HUES64 (cell line): ENCODE results near the gene LRRC10B.

Experiments
- H3K27ac ChIP-seq: 2 replicates; pipeline ENCODE4 v1.7.0; 2013; ENCODE audit warnings: low read depth, low read length, inconsistent platforms
- H3K27me3 ChIP-seq: 2 replicates; pipeline ENCODE4 v1.6.1; 2013; ENCODE audit warnings: mild to moderate bottlenecking, low read length; ENCODE audit not compliant: insufficient read depth
- H3K36me3 ChIP-seq: 2 replicates; pipeline ENCODE4 v1.6.1; 2013; ENCODE audit warnings: mild to moderate bottlenecking, low read length; ENCODE audit not compliant: insufficient read depth
- H3K4me1 ChIP-seq: 2 replicates; pipeline ENCODE4 v1.6.1; 2013; ENCODE audit warnings: mild to moderate bottlenecking, low read length, moderate library complexity; ENCODE audit not compliant: insufficient read depth
- H3K4me3 ChIP-seq: 2 replicates; pipeline ENCODE4 v1.5.1; 2013; ENCODE audit warnings: mild to moderate bottlenecking, low read length, moderate library complexity
- H3K9ac ChIP-seq: 2 replicates; pipeline ENCODE4 v1.6.1; 2013; ENCODE audit warnings: mild to moderate bottlenecking, low read depth, low read length
- H3K9me3 ChIP-seq: 2 replicates; pipeline ENCODE4 v1.6.1; 2013; ENCODE audit warnings: low read depth, low read length; ENCODE audit not compliant: insufficient read depth
- WGBS: fragments of 150-250, 120-280 bp; methylation state at CpG from one replicate; pipeline ENCODE4 v1.1.7; 2013; ENCODE audit warnings: missing lambda C conversion rate; 5-methylcytosine and 5-hydroxymethylcytosine counted together

Gene LRRC10B

DNA sequence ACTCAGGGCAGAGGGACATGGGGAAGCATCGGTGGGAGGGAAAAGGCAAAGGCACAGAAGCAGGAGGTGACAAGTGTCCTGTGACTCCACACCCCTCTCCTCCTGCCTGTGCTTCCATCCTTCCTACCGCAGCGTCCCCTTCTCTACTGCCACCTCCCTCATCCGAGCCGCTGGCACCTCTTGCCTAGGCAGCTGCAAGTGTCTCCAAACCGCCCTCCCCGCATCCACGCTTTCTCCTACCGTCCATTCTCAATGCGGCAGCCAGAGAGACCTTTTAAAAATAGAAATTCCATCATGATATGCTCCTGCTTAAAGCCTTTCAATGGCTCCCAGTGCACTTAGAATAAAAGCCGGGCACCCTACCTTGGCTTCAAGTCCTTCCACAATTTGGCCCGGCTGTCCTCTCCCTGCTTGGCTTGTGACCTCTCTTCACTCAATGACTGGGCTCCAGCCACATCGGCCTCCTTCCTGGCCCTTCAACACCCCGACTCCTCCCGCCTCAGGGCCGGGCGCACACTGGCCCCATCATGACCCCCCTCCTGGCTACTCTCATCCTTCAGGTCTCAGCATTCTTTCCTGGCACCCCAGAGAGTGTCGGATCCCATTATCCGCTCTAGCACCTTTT lies 16.5 kb downstream of the LRRC10B start:
- no peaks in the 10 kb centered on the region for H3K4me1 ChIP-seq
- no peak overlapping the region for H3K4me3 ChIP-seq
- H3K27me3 ChIP-seq = no peaks in the 10 kb centered on the region
- 93% methylated on average over 19 of the region's 19 CpGs for WGBS
- H3K9ac ChIP-seq = no peak overlapping the region
- H3K27ac ChIP-seq = no peak overlapping the region
- H3K9me3 ChIP-seq = no peaks in the 10 kb centered on the region
- no peaks in the 10 kb centered on the region for H3K36me3 ChIP-seq

DNA sequence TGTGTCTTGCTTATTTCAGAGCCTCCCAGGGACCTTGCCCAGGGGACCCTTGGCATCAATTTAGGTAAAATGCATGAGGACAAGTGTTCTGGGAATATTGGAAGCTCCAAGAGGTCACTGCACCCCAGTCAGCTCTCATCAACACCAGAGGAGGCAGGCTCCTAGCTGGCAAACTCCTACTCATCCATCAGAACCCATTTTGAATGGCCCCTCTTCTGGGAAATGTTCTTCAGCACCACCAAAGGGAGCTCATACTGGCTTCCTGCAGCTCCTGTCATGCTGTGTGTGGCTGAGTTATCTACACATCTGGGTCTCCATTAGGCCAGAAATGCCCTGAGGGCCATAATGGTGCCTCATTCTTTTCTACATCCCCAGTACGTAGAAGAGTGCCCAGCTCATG lies 17.7 kb downstream of the LRRC10B start:
- Histone ChIP-seq H3K36me3 (no peaks in the 10 kb centered on the region), H3K9me3 (no peaks in the 10 kb centered on the region), H3K27ac (no peak overlapping the region), H3K9ac (no peak overlapping the region), H3K4me1 (no peaks in the 10 kb centered on the region), H3K27me3 (no peaks in the 10 kb centered on the region), H3K4me3 (no peak overlapping the region)
- 96% methylated on average over 1 of the region's 1 CpG for WGBS

DNA sequence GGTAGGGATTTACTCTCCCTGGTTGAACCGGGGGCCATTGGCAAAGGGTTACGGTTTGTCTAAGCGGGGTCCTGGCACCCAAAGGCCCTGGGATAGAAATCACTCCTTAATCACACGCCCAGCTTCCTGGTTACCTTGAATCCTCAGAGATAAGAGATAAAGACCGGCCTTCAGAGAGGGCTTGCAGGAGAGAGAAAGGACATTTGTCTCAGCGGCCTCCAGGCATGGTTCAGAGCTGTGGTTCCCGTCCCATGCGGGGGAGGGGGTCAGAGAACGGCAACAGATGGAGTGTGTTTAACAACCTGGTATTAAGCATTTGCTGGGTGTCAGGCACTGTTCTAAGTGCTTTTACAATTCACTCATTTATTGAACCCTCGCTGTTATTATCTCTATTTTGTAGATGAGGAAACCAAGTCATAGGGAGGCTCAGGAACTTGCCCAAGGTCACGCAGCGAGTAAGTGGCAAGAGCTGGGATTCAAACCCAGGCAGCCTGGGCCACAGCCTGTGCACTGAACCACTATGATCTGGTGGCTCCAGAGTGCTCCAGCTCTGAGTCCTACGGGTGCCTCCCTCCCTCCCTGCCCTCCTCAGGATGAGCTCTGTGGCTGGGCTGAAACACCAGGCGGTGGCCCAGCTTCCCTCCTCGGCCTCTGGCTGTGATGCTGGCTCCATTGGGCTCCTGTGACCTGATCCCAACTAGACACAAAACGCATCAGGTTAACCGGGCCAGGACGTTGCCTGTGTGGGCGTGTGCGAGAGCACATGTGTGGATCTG lies 18.6 kb downstream of the LRRC10B start:
- no peak overlapping the region for H3K9ac ChIP-seq
- no peak overlapping the region for H3K4me3 ChIP-seq
- no peaks in the 10 kb centered on the region for H3K36me3 ChIP-seq
- no peak overlapping the region for H3K27ac ChIP-seq
- no peaks in the 10 kb centered on the region for H3K4me1 ChIP-seq
- WGBS = 91% methylated on average over 20 of the region's 20 CpGs
- H3K9me3 ChIP-seq = no peaks in the 10 kb centered on the region
- H3K27me3 ChIP-seq = no peaks in the 10 kb centered on the region

DNA sequence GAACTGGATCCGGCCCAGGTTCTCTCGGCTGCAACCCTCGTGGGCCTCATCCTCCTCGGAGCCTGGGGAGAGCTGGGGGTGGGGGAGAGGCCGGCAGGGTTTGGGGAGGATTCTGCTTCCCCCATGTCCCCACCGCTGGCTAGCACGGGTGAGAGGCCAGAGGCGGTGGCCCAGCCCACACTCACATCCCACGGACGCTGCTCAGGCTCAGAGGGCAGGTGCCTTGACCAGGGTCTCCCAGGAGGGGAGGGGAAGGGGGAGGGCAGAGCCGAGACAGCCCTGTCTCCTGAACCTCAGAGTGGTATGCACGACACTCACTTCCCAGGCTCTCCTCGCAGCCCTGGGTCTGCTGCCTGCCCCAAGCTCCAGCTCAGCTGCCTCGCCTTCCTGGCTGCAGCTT lies 19.6 kb downstream of the LRRC10B start:
- WGBS = 71% methylated on average over 12 of the region's 14 CpGs
- Histone ChIP-seq H3K27me3 (no peaks in the 10 kb centered on the region), H3K36me3 (no peaks in the 10 kb centered on the region), H3K9me3 (no peaks in the 10 kb centered on the region), H3K4me3 (no peak overlapping the region), H3K4me1 (no peaks in the 10 kb centered on the region), H3K9ac (no peak overlapping the region), H3K27ac (no peak overlapping the region)

DNA sequence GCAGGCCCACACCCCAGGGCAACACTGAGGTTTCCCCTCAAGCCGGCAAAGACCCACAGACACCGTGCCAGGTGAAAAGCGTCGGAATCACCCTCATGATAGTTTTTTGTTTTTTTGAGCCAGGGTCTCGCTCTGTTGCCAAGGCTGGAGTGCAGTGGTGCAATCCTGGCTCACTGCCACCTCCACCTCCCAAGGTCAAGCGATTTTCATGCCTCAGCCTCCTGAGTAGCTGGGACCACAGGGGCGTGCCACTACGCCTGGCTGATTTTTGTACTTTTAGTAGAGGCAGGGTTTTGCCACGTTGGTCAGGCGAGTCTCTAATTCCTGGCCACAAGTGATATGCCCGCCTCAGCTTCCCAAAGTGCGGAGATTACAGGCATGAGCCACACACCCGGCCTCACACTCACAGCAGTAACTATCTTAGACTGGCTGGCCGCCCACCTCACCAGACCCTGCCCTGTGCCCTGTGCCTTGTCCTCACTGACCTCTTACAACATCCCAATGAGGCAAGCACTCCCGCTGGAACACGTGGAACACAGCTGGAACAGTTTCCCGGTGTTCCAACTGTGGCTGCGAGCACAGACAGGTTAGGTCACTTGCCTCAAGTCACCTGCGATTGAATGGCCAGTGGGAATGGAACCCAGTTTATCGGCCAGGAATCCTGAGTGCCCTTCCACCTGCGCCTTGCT lies 21.1 kb downstream of the LRRC10B start:
- no peaks in the 10 kb centered on the region for H3K9me3 ChIP-seq
- no peak overlapping the region for H3K27ac ChIP-seq
- no peak overlapping the region for H3K9ac ChIP-seq
- H3K36me3 ChIP-seq = no peaks in the 10 kb centered on the region
- no peaks in the 10 kb centered on the region for H3K4me1 ChIP-seq
- H3K4me3 ChIP-seq = no peak overlapping the region
- WGBS = 95% methylated on average over 21 of the region's 21 CpGs
- no peaks in the 10 kb centered on the region for H3K27me3 ChIP-seq

DNA sequence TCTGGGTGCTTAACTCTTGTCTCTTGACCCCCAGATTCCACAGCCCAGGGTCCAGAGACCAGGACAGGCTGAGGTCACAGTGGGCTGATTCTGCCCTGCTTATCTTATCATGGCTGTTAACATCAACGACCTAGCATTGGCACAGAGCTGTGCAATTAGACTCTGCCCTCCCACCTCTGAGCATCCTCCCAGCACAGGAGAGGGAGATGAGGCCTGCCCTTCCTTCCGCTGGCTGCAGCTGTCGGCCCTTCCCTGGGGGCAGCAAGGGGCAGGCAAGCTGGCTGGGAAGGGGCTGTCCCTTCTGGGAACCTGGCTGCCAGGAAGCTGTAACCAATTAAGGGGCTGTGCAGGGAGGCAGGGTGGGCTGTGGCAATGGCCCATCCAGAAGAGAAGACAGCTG lies 22.5 kb downstream of the LRRC10B start:
- H3K36me3 ChIP-seq = no peaks in the 10 kb centered on the region
- H3K27ac ChIP-seq = no peak overlapping the region
- no peaks in the 10 kb centered on the region for H3K4me1 ChIP-seq
- no peaks in the 10 kb centered on the region for H3K9me3 ChIP-seq
- H3K27me3 ChIP-seq = no peaks in the 10 kb centered on the region
- no peak overlapping the region for H3K9ac ChIP-seq
- no peak overlapping the region for H3K4me3 ChIP-seq
- WGBS = 85% methylated on average over 3 of the region's 3 CpGs

DNA sequence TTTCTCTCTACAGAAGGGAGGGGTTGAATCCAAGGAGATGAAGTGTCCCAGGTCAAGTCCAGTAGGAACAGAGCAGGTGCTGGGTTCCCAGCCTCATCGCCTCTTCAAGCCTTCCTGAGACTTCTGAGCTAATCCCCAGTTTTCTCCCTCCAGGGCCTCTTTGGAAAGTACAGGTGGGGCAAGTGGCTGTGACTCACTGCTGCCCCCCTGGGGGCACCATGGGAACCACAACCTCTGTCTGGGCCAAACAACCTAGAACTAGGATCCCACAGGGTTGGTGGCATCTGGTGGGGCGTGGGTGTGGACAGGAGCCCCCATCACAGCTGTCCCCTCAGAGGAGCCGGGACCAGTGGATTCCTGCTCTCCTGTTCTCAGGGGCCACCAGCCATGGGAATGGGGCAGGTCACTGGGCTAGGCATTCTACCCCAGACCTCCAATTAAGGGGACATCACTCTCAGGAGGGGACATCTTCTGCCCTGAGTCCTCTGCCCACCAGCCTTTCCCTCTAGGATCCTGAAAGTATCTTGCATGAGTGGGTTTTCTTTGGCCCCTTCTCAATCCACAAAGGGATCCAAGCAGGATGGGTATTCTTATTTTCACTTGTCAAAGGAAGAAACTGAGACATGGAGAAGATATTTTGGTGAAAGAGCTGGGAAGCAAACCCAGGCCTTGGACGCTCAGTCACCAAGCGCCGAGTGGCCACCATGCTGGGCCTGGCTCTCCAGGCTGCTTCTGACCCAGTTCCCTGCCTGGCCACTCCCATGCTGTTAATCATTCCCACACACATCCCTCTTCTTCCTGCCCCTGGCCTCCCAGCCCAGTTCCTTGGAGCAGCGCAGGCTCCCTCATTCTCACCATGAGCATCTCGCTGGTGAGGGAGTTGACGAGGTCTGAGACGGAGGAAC lies 23.8 kb downstream of the LRRC10B start:
- no peaks in the 10 kb centered on the region for H3K4me1 ChIP-seq
- H3K36me3 ChIP-seq = no peaks in the 10 kb centered on the region
- no peaks in the 10 kb centered on the region for H3K27me3 ChIP-seq
- no peak overlapping the region for H3K27ac ChIP-seq
- H3K9ac ChIP-seq = no peak overlapping the region
- no peak overlapping the region for H3K4me3 ChIP-seq
- WGBS = 85% methylated on average over 10 of the region's 10 CpGs
- no peaks in the 10 kb centered on the region for H3K9me3 ChIP-seq

DNA sequence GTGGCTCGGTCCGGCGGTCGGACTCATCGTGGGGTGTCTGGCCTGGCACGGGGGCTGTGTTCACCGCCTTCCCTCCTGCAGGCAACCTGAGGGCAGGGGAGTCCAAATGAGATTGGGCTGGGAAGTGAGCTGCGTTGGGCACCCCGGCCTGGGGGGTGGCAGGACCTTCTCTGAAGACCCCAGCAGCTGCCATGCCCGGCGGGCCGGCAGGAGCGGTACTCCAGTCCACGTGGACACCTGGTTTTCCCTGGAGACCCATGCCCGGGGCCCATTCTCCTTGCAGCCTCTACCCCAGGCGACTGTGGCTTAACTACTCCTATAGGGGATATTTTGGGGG lies 24.5 kb downstream of the LRRC10B start:
- H3K36me3 ChIP-seq = no peaks in the 10 kb centered on the region
- H3K4me3 ChIP-seq = no peak overlapping the region
- whole genome bisulfite sequencing = 94% methylated on average over 16 of the region's 16 CpGs

DNA sequence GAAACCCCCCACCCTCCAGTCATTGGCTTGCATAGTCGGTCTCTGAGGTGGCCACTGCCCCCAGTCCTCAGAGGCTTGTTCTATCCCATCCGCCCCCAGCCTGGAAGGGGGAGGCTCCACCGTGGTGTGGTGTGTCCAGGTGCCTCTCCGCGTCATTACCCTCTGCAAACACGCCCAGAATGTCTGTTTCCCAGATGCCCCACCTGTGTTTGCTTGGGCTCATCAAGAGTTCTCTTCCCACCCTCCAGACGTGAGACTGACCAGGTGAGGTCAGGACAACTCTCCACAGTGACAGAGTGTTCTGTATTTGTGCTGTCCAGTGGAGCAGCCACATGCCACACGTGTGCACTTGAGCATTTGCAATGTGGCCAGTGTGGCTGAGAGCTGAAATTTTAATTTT lies 24.9 kb downstream of the LRRC10B start:
- Histone ChIP-seq H3K27me3 (no peaks in the 10 kb centered on the region), H3K4me1 (no peaks in the 10 kb centered on the region), H3K9ac (no peak overlapping the region), H3K27ac (no peak overlapping the region), H3K36me3 (no peaks in the 10 kb centered on the region), H3K4me3 (no peak overlapping the region), H3K9me3 (no peaks in the 10 kb centered on the region)
- 87% methylated on average over 8 of the region's 8 CpGs for WGBS

More for the DNA sequence above, 24.5 kb downstream of the LRRC10B start:
- H3K9ac ChIP-seq = no peak overlapping the region
- H3K27me3 ChIP-seq = no peaks in the 10 kb centered on the region
- H3K27ac ChIP-seq = no peak overlapping the region
- no peaks in the 10 kb centered on the region for H3K9me3 ChIP-seq
- H3K4me1 ChIP-seq = no peaks in the 10 kb centered on the region

DNA sequence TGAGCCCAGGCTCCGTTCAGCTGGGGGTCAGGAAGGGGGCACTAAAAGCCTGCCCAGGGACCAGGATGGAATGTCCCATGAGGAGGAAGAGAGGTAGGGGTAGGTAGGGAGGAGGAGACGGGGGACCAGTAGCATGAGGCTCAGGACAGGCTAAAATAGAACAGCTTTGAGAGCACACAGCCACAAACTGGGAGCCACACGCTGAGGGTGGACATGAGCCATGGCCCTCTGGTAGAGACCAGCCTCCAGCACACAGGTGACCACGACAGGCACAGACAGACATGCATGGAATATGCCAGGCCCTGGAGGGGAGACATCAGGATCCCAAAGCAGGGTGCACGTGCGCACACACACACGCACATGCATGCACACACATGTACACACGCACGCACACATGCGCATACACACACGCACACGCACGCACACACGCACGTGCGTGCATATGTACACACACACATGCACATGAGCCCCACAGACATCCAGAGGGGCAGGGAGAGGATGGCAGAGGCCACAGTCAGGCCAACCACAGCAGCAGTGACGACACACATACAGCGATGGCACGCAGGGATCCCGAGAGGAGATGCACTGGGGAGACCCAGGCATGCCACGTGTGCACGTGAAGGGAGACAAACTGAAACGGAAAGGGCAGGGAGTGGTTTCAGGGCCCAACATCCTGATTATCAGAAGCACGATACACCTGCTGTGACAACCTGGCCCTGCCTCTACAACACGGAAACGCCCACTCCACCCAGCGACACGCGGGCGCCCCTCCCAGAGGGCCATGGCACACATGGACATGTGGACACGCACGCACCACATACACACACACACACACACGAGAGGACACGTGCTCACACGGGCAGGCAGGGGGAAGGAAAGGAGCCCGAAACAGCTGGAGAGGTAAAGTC lies 25.7 kb downstream of the LRRC10B start:
- H3K9me3 ChIP-seq = no peaks in the 10 kb centered on the region
- H3K4me1 ChIP-seq = peaks cover 2% of the 10 kb centered on the region
- no peak overlapping the region for H3K27ac ChIP-seq
- no peak overlapping the region for H3K9ac ChIP-seq
- no peaks in the 10 kb centered on the region for H3K36me3 ChIP-seq
- WGBS = 87% methylated on average over 34 of the region's 36 CpGs
- no peak overlapping the region for H3K4me3 ChIP-seq
- H3K27me3 ChIP-seq = no peaks in the 10 kb centered on the region
